GM19025 (cell line): Measurements from ENCODE around the gene CDKN2AIPNL.
A peak's percentile ranks its signal among the peaks of the same experiment; 100 is the strongest.

Source experiments
- ATAC-seq: cut with Tn5 transposase; IDR thresholded peaks from one replicate; pipeline ENCODE4 v1.9.1; 2021; ENCODE audit warnings: mild to moderate bottlenecking, low read depth, moderate library complexity; ENCODE audit not compliant: unreplicated experiment

Gene CDKN2AIPNL, protein sequence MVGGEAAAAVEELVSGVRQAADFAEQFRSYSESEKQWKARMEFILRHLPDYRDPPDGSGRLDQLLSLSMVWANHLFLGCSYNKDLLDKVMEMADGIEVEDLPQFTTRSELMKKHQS

GRCh38 chr5:134411546-134412266 lies at the start of gene CDKN2AIPNL:
Gene CDKN2AIPNL, minus strand, starts transcription at chr5:134411881. Its CDS starts 27 bp downstream, at chr5:134411854.
- ATAC-seq = peak; percentile 99

DNA sequence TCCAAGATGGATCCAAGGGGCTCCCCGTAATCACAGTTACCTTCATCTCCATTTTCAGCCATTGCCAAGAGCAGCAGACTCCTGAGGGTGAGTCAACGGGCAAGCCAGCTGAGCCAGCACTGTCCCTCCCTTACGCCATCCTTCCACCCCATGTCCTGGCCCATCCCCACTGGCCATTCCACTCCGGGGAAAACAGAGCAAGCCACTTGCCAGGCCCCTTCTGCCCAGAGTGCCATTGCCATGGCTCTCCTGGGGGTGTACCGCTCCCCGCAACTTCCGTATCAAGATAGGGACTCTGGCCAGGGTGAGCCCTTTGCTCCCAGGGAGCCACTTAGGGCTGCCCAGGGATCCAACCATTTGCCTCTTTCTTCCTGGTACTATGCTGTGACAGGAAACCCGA lies 48.9 kb upstream of the CDKN2AIPNL start:
- ATAC-seq = no peak

- ATAC-seq = no peak
These were observed 47.8 kb upstream of the CDKN2AIPNL start for GRCh38 chr5:134459491-134459890.

GRCh38 chr5:134459010-134459403 lies 47.3 kb upstream of the CDKN2AIPNL start:
- no peak for ATAC-seq

DNA sequence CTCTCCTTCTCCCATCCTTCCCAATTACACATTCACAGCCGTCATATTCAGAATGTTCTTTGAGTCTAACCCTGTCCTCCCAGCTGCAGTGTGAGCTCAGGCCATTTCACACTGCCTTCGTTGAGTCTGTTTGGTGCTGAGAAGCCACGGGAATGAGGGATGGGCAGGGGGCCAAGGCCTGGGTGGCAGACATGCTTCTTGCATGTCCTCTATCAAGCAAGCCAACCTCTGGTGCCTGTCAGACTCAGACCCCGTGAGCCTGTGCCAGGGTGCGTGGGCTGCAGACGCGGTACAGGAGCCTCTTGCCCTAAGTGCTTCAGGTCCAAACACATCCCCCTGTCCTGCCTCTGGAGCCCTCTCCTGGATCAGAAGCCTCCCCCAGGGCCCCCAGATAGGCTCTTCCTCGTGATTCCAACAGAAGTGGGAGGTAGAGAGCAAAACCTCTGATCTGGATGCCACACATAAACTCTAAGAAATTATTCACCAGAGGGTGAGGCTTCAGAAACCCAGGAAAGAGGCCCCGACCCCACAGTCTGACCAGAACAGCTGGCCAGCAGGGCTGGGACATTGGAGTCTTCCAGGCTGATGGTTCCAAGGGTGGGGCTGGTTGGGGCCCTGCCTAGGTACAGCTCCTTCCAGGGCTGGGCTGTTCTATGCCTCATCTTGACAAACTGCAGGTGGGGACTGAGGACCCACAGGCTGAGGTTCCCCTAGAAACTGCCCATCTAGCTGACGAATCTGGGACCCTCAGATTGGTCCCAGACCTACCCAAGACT lies 46.7 kb upstream of the CDKN2AIPNL start:
- ATAC-seq = no peak

DNA sequence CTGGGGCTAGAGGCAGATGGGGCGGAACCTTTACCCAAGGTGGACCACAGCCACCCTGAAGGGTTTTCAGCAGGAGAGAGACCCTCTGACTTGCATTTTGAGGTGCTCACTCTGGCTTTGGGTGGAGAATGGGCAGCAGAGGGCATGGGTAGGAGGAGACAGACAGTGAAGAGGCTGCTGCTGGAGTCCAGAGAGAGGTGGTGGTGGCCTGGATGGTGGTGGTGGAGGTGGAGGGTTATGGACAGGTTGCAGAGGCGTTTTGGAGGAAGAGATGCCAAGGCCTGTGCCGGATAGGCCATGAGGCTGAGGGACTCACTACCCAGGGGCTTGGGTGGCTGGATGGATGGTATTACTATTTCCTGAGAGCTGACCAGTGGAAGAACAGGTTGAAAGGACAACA lies 46.1 kb upstream of the CDKN2AIPNL start:
- ATAC-seq = no peak

GRCh38 chr5:134456825-134457224 lies 45.1 kb upstream of the CDKN2AIPNL start:
- no peak for ATAC-seq

GRCh38 chr5:134455466-134455865 lies 43.8 kb upstream of the CDKN2AIPNL start:
- ATAC-seq = no peak

- no peak for ATAC-seq
These were observed 41.3 kb upstream of the CDKN2AIPNL start for GRCh38 chr5:134453016-134453415.

DNA sequence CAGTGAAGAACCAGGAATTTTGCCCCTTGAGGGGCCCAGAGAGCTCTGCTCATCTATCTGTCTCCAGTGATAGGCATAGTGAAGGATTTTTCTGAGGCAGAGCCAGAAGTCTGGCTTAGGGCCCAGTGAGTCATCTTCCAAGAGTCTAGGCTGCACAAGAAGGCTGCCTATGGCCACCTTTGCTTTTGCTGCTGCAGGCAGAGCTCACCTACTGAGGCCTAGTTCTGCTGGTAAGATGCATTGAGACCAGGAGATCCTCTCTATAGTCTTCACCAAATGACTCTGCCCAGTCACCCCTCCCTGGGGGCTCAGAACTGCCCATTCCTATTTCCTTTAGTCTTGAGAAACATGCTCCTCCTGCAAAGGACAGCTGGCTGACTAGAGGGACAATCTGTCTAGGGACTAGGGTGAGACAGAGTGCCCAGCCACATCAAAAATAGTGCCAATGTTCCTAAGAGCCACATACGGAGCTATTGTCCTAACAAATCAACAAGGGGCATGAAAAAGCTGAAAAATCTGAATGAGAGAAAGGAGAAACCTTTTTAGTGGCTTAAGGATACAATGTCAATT lies 40.3 kb upstream of the CDKN2AIPNL start:
- no peak for ATAC-seq

GRCh38 chr5:134451225-134451935 lies 39.7 kb upstream of the CDKN2AIPNL start:
- no peak for ATAC-seq

DNA sequence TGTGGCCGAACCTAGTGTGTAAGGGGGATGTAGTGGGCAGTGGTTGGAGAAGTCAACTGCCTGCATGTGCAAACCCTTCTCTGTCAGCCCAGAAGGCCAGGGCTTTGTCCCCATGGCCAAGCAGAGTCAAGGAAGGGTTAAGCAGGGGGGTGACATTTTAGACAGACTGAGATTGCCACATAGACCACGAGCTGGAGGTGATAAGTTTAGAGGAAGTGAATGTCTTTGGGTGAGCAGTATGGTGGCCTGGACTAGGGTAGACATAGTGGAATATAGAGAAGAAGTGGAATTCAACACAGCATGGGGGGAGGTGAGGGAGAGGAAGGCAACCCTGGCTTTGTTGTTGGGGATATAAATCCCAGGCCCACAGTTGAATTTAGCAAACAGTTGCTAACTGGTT lies 38.7 kb upstream of the CDKN2AIPNL start:
- no peak for ATAC-seq

DNA sequence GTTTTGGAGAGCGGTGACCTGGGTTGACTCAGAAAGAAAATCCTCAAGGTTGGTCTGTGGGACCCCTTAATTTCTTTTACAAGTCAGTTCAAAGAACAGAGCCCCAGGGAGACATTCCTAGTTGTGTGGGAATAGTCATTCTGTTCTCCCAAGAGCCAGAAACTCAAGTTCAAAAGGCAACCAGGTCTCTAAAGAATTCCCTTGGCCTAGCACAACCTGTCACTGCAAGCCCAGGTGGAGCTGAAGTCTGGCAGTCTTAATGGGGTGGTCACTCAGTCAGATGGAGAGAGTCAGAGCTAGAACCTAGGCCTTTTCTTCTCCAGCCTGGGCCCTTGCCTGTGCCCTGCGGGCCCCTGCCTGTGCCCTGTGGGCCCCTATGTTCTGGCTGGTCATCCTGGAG lies 37.5 kb upstream of the CDKN2AIPNL start:
- ATAC-seq = no peak

- ATAC-seq = no peak
These were observed 36.3 kb upstream of the CDKN2AIPNL start for GRCh38 chr5:134447815-134448520.

GRCh38 chr5:134446938-134447337 lies 35.3 kb upstream of the CDKN2AIPNL start:
- ATAC-seq = peak; percentile 61

GRCh38 chr5:134445856-134446818 lies 34.5 kb upstream of the CDKN2AIPNL start:
- no peak for ATAC-seq

DNA sequence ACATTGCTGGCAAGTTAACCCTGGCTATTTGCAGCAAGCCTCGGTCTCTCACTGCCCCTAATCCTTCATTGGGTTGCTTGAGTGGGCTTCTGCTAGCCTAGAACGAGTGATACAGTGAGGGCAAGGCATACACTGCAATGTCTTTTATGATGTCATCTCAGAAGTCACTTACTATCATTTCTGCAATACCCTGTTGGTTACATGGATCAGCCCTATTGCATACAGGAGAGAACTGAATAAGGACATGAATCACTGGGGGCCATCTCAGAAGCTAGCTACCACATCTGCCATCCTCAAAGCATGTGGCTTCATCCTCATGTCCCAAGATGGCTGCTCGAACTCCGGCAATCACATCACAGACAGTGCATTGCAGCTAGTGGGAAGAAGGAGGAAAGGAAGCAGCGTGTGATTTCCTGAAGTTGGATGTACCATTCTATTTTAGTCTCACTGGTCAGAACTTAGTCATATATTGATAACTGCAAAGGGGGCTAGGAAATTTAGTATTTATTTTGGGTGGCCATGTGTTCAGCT lies 33.3 kb upstream of the CDKN2AIPNL start:
- no peak for ATAC-seq

GRCh38 chr5:134440201-134440755 lies 28.6 kb upstream of the CDKN2AIPNL start:
- ATAC-seq = no peak
